Vagina (tissue), 2 donors: ENCODE results near the gene GABBR2.

Experiments
- POLR2A ChIP-seq, 2 donors: fragments of 450-650 bp; IDR thresholded peaks; one replicate each; pipeline ENCODE4 v1.6.1; 2017; ENCODE audit warnings: antibody characterized with exemption in 2 of 2, mild to moderate bottlenecking in 2 of 2, moderate library complexity in 2 of 2
- POLR2AphosphoS5 ChIP-seq, 2 donors: sonication (generic); formaldehyde crosslinking; IDR thresholded peaks; one replicate each; pipeline ENCODE4 v1.9.0; 2017; ENCODE audit warnings: antibody characterized with exemption in 2 of 2, mild to moderate bottlenecking in 2 of 2, low read depth in 1 of 2; ENCODE audit not compliant: insufficient read depth in 1 of 2
- TF ChIP-seq, protein P1 (sequence below), 3 experiments: fragments of 450-650 bp in 2 of 3; fragments of 200-600 bp in 1 of 3; sonication (generic) in 1 of 3; IDR thresholded peaks; one replicate each; pipeline ENCODE4 v1.5.1; 2017 to 2019; ENCODE audit warnings: antibody characterized with exemption in 3 of 3, mild to moderate bottlenecking in 2 of 3, moderate library complexity in 2 of 3

DNA sequence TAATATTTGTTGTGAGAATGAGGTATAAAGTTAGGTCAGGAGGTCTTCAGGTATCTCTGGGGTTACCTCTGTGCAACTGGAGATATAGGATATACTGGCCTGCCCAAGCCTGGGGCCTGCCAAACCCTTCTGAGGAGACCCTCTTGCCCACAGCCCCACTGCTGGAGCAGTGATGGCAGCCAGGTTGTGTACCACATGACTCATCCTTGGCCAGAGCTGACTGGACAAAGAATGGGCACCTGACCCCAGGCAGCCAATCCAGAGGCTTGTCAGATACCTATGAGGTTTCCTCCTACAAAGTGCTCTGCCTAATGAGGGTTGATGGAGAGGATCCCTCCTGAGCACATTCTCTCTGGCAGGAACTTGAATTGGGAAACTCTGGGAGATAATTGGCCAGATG, 397.2 kb downstream of the GABBR2 start:
- TF ChIP-seq, protein P1, sequence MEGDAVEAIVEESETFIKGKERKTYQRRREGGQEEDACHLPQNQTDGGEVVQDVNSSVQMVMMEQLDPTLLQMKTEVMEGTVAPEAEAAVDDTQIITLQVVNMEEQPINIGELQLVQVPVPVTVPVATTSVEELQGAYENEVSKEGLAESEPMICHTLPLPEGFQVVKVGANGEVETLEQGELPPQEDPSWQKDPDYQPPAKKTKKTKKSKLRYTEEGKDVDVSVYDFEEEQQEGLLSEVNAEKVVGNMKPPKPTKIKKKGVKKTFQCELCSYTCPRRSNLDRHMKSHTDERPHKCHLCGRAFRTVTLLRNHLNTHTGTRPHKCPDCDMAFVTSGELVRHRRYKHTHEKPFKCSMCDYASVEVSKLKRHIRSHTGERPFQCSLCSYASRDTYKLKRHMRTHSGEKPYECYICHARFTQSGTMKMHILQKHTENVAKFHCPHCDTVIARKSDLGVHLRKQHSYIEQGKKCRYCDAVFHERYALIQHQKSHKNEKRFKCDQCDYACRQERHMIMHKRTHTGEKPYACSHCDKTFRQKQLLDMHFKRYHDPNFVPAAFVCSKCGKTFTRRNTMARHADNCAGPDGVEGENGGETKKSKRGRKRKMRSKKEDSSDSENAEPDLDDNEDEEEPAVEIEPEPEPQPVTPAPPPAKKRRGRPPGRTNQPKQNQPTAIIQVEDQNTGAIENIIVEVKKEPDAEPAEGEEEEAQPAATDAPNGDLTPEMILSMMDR (IDR thresholded peaks at IDR 0.05), result no peak
- TF ChIP-seq POLR2AphosphoS5 (IDR thresholded peaks at IDR 0.05; ENCODE audit: insufficient read depth in 1 of 2, low read depth in 1 of 2), result no peak
- no peak for TF ChIP-seq POLR2A (IDR thresholded peaks at IDR 0.05)
